Fibroblast of mammary gland (primary cell): Measurements from ENCODE around the gene OR52I1.

Source experiments
- DNase-seq: peaks from one replicate; pipeline ENCODE4 v3.0.0-alpha.2; 2010; ENCODE audit warnings: low read depth
- H3K4me3 ChIP-seq: 2 replicates; pipeline ENCODE4 v1.5.1; 2011; ENCODE audit warnings: low read depth, mild to moderate bottlenecking, low read length, moderate library complexity; ENCODE audit not compliant: control insufficient read depth
- TF ChIP-seq, protein P1 (sequence below): conservative IDR thresholded peaks from 2 replicates; pipeline ENCODE4 v1.5.1; 2011; ENCODE audit warnings: low read depth, low read length, inconsistent platforms; ENCODE audit not compliant: control insufficient read depth, insufficient read depth

Gene OR52I1

GRCh38 chr11:4643682-4644081 is 49.8 kb downstream of the OR52I1 start, which contains the start of gene OR51E1:
Gene OR51E1, plus strand, starts transcription at chr11:4643982. Its CDS starts 8,545 bp downstream, at chr11:4652527.
- no peak for DNase-seq
- TF ChIP-seq, protein P1, sequence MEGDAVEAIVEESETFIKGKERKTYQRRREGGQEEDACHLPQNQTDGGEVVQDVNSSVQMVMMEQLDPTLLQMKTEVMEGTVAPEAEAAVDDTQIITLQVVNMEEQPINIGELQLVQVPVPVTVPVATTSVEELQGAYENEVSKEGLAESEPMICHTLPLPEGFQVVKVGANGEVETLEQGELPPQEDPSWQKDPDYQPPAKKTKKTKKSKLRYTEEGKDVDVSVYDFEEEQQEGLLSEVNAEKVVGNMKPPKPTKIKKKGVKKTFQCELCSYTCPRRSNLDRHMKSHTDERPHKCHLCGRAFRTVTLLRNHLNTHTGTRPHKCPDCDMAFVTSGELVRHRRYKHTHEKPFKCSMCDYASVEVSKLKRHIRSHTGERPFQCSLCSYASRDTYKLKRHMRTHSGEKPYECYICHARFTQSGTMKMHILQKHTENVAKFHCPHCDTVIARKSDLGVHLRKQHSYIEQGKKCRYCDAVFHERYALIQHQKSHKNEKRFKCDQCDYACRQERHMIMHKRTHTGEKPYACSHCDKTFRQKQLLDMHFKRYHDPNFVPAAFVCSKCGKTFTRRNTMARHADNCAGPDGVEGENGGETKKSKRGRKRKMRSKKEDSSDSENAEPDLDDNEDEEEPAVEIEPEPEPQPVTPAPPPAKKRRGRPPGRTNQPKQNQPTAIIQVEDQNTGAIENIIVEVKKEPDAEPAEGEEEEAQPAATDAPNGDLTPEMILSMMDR: no peak
- no peak within 1 kb of the TSS for H3K4me3 ChIP-seq

DNA sequence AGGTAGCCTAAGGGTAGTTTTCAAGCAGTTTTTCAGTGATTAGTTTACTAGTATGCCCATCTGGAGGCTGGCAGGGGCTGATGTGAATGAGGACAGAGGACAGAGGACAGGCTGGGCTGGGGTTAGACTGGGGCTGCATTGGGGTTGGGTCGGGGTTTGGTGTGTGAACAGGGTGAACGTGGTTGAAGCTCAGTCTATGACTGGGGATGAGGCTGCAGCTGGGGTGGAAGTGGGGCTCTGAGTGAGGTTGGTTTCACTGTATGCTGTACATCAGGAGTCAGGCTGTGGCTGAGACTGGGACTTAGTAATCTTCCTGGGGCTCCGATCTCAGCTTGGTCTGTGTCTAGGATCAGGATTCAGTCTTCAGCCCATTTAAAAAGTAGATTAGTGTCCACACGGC is 50.4 kb downstream of the OR52I1 start:
- TF ChIP-seq, protein P1: no peak
- H3K4me3 ChIP-seq: no peak overlapping the region
- DNase-seq: no peak
